GM12873 (cell line): ENCODE results near the gene GRM7.

Source experiments
- CTCF ChIP-seq: IDR thresholded peaks from 2 replicates; pipeline ENCODE4 v1.5.1; 2012; ENCODE audit warnings: low read depth, mild to moderate bottlenecking, moderate library complexity, low read length, control low read depth; ENCODE audit not compliant: insufficient read depth; ENCODE audit errors: missing control alignments

GRM7 gene

GRCh38 chr3:7397097-7397496 is 536.2 kb downstream of the GRM7 start:
- TF ChIP-seq CTCF = no peak

- no peak for TF ChIP-seq CTCF
Observed at GRCh38 chr3:7400360-7400759, 539.4 kb downstream of the GRM7 start.

DNA sequence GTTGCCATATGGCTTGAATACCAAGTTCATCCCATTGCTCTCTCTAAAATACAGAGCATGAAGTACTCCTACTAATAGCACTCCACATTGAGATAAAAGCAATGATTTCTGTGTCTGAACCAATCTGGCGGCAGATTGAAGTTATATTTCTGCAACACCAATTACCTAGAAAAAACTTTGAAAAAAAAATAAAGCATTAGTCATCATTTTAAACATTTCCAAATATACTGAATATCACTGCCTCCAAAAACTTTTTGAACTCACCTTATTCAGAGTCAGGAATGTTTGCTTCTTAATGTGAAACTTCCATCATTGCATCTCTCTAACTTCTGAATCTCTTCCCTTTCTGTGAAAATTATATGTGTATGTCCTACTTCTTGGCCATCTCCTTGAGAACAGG is 540.5 kb downstream of the GRM7 start:
- TF ChIP-seq CTCF = no peak

- TF ChIP-seq CTCF = no peak
Observed at GRCh38 chr3:7407107-7407506, 546.2 kb downstream of the GRM7 start.

GRCh38 chr3:7410782-7411181 is 549.9 kb downstream of the GRM7 start:
- no peak for TF ChIP-seq CTCF

DNA sequence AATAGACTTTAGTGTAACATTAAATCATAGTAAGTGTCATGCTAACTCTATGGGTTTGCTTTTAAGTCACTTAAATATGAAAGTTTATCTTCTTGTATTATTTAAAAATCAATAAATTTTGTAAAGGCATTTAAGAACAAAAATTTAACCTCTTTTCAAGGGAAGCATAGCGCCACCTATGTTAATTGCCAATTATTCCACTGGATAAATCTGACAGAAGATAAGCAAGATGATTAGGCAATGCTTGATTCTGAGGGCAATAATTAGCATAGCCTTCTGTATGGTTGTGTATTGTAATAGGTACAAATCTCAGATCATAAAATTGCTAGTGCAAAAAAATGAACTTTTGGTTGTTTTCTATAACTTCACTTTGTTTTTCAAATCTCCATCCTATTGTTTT is 560.1 kb downstream of the GRM7 start:
- no peak for TF ChIP-seq CTCF

GRCh38 chr3:7423036-7423435 is 562.1 kb downstream of the GRM7 start:
- no peak for TF ChIP-seq CTCF
